ENCODE measurements around the gene STK33. TPM values are rescaled to one million over a fixed set of nuclear protein-coding genes. Genes with fewer than 3 reads are reported as not detected.

STK33 gene
- total and polyA plus RNA-seq, 4 donors = 0.10 to 3.8 (median 1.6) TPM

- no peaks in the 10 kb centered on the region for H3K36me3 ChIP-seq (ENCODE audit: control insufficient read depth in 1 of 2, insufficient read depth in 2 of 2, low read length in 1 of 2)
- no peak overlapping the region for H3K4me3 ChIP-seq (ENCODE audit: low read length in 2 of 2)
- DNase-seq = no peak
- no peak overlapping the region for H3K27ac ChIP-seq (ENCODE audit: low read depth in 1 of 2, low read length in 2 of 2)
- ATAC-seq (ENCODE audit: low FRiP score) = no peak
- no peaks in the 10 kb centered on the region for H3K4me1 ChIP-seq (ENCODE audit: control insufficient read depth in 1 of 2, insufficient read depth in 2 of 2, low read length in 2 of 2)
- intact Hi-C loops (cut with DNase I) = no loop called here
- no peaks in the 10 kb centered on the region for H3K9me3 ChIP-seq (ENCODE audit: control insufficient read depth, low read length)
- peaks cover 0 to 1% of the 10 kb centered on the region in 2 donors for H3K27me3 ChIP-seq (ENCODE audit: control insufficient read depth in 1 of 2, insufficient read depth in 2 of 2, low read length in 1 of 2)
These were observed 2.5 kb upstream of the STK33 start for GRCh38 chr11:8596504-8597046.

DNA sequence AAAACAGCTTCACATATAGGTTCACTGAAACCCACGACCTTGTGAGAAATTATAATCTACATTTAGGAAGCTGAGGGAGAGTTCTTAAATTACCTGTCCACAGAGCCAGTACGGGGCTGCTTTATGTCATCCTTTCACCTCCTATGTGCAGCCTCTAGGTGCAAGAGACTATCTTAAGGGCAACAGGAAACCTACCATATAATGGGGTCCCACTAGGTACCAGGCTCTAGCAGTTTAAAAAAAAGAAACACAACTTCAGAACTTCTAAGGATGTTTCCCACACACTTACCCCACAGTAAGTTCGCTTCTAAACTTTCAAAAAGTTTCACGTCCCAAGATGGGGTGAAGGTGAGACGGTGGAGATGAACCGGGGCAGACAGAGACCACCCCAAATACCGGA, 573 bp downstream of the STK33 start:
- 19 to 28% methylated on average over 7 of the region's 7 CpGs for WGBS, 2 donors
- Histone ChIP-seq H3K27me3 (ENCODE audit: control insufficient read depth in 1 of 2, insufficient read depth in 2 of 2, low read length in 1 of 2) (peaks cover 0 to 1% of the 10 kb centered on the region in 2 donors), H3K36me3 (ENCODE audit: control insufficient read depth in 1 of 2, insufficient read depth in 2 of 2, low read length in 1 of 2) (no peaks in the 10 kb centered on the region), H3K4me3 (ENCODE audit: low read length in 2 of 2) (peak overlapping the region in 1 of 2 donors; percentile 27), H3K9me3 (ENCODE audit: control insufficient read depth, low read length) (no peaks in the 10 kb centered on the region), H3K27ac (ENCODE audit: low read depth in 1 of 2, low read length in 2 of 2) (no peak overlapping the region), H3K4me1 (ENCODE audit: control insufficient read depth in 1 of 2, insufficient read depth in 2 of 2, low read length in 2 of 2) (no peaks in the 10 kb centered on the region)
- intact Hi-C loops (cut with DNase I) = no loop called here
- ATAC-seq (ENCODE audit: low FRiP score) (no peak), DNase-seq (no peak)

DNA sequence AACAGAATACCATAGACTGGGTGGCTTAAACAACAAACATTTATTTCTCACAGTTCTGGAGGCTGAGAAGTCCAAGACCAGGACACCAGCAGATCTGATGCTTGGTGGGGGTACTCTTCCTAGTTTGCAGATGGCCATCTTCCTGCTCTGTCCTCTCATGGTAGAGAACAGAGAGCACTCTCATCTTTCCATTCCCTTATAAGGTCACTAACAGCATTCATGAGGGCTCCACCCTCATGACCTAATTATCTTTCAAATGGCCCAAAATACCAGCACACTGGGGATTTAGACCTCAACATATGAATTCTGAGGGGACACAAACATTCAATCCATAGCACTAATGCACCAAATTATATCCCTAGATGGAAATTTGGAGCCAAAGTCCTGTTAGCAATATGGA, 6.1 kb downstream of the STK33 start:
- H3K36me3 ChIP-seq (ENCODE audit: control insufficient read depth in 1 of 2, insufficient read depth in 2 of 2, low read length in 1 of 2) = no peaks in the 10 kb centered on the region
- no peak overlapping the region for H3K4me3 ChIP-seq (ENCODE audit: low read length in 2 of 2)
- no peak for ATAC-seq (ENCODE audit: low FRiP score)
- no peaks in the 10 kb centered on the region for H3K4me1 ChIP-seq (ENCODE audit: control insufficient read depth in 1 of 2, insufficient read depth in 2 of 2, low read length in 2 of 2)
- no peaks in the 10 kb centered on the region for H3K9me3 ChIP-seq (ENCODE audit: control insufficient read depth, low read length)
- DNase-seq = no peak
- intact Hi-C loops (cut with DNase I) = no loop called here
- no peaks in the 10 kb centered on the region for H3K27me3 ChIP-seq (ENCODE audit: control insufficient read depth in 1 of 2, insufficient read depth in 2 of 2, low read length in 1 of 2)
- H3K27ac ChIP-seq (ENCODE audit: low read depth in 1 of 2, low read length in 2 of 2) = no peak overlapping the region

GRCh38 chr11:8586805-8587204, 7.2 kb downstream of the STK33 start:
- intact Hi-C loops (cut with DNase I) = no loop called here
- Histone ChIP-seq H3K27me3 (ENCODE audit: control insufficient read depth in 1 of 2, insufficient read depth in 2 of 2, low read length in 1 of 2) (no peaks in the 10 kb centered on the region), H3K9me3 (ENCODE audit: control insufficient read depth, low read length) (no peaks in the 10 kb centered on the region), H3K36me3 (ENCODE audit: control insufficient read depth in 1 of 2, insufficient read depth in 2 of 2, low read length in 1 of 2) (no peaks in the 10 kb centered on the region), H3K4me1 (ENCODE audit: control insufficient read depth in 1 of 2, insufficient read depth in 2 of 2, low read length in 2 of 2) (no peaks in the 10 kb centered on the region), H3K27ac (ENCODE audit: low read depth in 1 of 2, low read length in 2 of 2) (no peak overlapping the region), H3K4me3 (ENCODE audit: low read length in 2 of 2) (no peak overlapping the region)
- no peak for ATAC-seq (ENCODE audit: low FRiP score)
- no peak for DNase-seq
- 90 to 92% methylated on average over 2 of the region's 2 CpGs for WGBS, 2 donors

DNA sequence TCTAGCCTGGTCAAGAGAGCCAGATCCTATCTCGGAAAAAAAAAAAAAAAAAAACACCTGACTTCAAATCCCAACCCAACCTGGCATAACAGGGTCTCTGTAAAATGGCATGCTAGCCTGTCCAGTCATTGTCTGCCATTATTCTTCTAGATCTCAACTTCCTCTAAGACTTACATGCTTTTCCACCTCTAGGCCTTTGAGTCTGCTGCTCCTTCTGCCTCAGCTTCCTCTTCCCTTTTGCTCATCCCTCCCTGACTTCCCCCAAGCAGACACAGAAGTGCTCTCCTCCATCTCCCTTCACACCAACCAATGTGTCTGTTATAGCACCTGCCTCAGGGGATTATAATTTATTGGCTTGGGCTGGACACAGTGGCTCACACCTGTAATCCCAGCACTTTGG, 7.8 kb downstream of the STK33 start:
- Histone ChIP-seq H3K4me3 (ENCODE audit: low read length in 2 of 2) (no peak overlapping the region), H3K36me3 (ENCODE audit: control insufficient read depth in 1 of 2, insufficient read depth in 2 of 2, low read length in 1 of 2) (no peaks in the 10 kb centered on the region), H3K4me1 (ENCODE audit: control insufficient read depth in 1 of 2, insufficient read depth in 2 of 2, low read length in 2 of 2) (no peaks in the 10 kb centered on the region), H3K9me3 (ENCODE audit: control insufficient read depth, low read length) (no peaks in the 10 kb centered on the region), H3K27me3 (ENCODE audit: control insufficient read depth in 1 of 2, insufficient read depth in 2 of 2, low read length in 1 of 2) (no peaks in the 10 kb centered on the region), H3K27ac (ENCODE audit: low read depth in 1 of 2, low read length in 2 of 2) (no peak overlapping the region)
- intact Hi-C loops (cut with DNase I) = no loop called here
- DNase-seq (no peak), ATAC-seq (ENCODE audit: low FRiP score) (no peak)
- 78 to 93% methylated on average over 1 of the region's 1 CpG for WGBS, 2 donors

DNA sequence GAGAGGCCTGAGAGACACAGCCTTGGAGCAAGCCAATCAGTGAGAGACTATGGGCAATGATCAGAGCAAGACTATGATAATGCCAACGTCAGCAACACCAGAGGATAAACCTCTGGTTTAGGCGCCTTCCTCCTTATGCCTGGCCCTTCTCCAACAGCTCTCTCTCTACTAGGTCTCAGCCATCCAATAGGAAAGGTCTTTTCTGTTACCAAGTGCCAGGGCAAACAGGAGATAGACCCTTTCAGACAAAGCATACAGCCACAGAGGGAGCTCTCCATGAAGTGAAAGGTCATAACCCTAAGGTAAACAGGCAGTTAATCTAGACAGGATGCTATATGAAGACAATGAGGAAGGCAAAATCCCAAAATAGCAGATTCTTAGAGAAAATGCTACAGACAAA, 9.5 kb downstream of the STK33 start:
- H3K4me1 ChIP-seq (ENCODE audit: control insufficient read depth in 1 of 2, insufficient read depth in 2 of 2, low read length in 2 of 2) = no peaks in the 10 kb centered on the region
- H3K36me3 ChIP-seq (ENCODE audit: control insufficient read depth in 1 of 2, insufficient read depth in 2 of 2, low read length in 1 of 2) = no peaks in the 10 kb centered on the region
- DNase-seq (no peak), ATAC-seq (ENCODE audit: low FRiP score) (no peak)
- H3K27me3 ChIP-seq (ENCODE audit: control insufficient read depth in 1 of 2, insufficient read depth in 2 of 2, low read length in 1 of 2) = no peaks in the 10 kb centered on the region
- intact Hi-C loops (cut with DNase I) = no loop called here
- 54 to 57% methylated on average over 2 of the region's 2 CpGs for WGBS, 2 donors
- no peak overlapping the region for H3K4me3 ChIP-seq (ENCODE audit: low read length in 2 of 2)
- H3K27ac ChIP-seq (ENCODE audit: low read depth in 1 of 2, low read length in 2 of 2) = no peak overlapping the region
- no peaks in the 10 kb centered on the region for H3K9me3 ChIP-seq (ENCODE audit: control insufficient read depth, low read length)

GRCh38 chr11:8584082-8584481, 9.9 kb downstream of the STK33 start:
- WGBS, 2 donors = 12 to 25% methylated on average over 1 of the region's 1 CpG
- DNase-seq (no peak), ATAC-seq (ENCODE audit: low FRiP score) (no peak)
- Histone ChIP-seq H3K27me3 (ENCODE audit: control insufficient read depth in 1 of 2, insufficient read depth in 2 of 2, low read length in 1 of 2) (no peaks in the 10 kb centered on the region), H3K9me3 (ENCODE audit: control insufficient read depth, low read length) (no peaks in the 10 kb centered on the region), H3K27ac (ENCODE audit: low read depth in 1 of 2, low read length in 2 of 2) (no peak overlapping the region), H3K4me1 (ENCODE audit: control insufficient read depth in 1 of 2, insufficient read depth in 2 of 2, low read length in 2 of 2) (no peaks in the 10 kb centered on the region), H3K36me3 (ENCODE audit: control insufficient read depth in 1 of 2, insufficient read depth in 2 of 2, low read length in 1 of 2) (no peaks in the 10 kb centered on the region), H3K4me3 (ENCODE audit: low read length in 2 of 2) (no peak overlapping the region)
- intact Hi-C loops (cut with DNase I) = no loop called here

GRCh38 chr11:8581300-8581699, 12.7 kb downstream of the STK33 start:
- no peak for ATAC-seq (ENCODE audit: low FRiP score)
- no peak overlapping the region for H3K27ac ChIP-seq (ENCODE audit: low read depth in 1 of 2, low read length in 2 of 2)
- no peaks in the 10 kb centered on the region for H3K36me3 ChIP-seq (ENCODE audit: control insufficient read depth in 1 of 2, insufficient read depth in 2 of 2, low read length in 1 of 2)
- 95 to 96% methylated on average over 3 of the region's 3 CpGs for WGBS, 2 donors
- DNase-seq = no peak
- intact Hi-C loops (cut with DNase I) = no loop called here
- no peak overlapping the region for H3K4me3 ChIP-seq (ENCODE audit: low read length in 2 of 2)
- no peaks in the 10 kb centered on the region for H3K27me3 ChIP-seq (ENCODE audit: control insufficient read depth in 1 of 2, insufficient read depth in 2 of 2, low read length in 1 of 2)
- H3K9me3 ChIP-seq (ENCODE audit: control insufficient read depth, low read length) = no peaks in the 10 kb centered on the region
- no peaks in the 10 kb centered on the region for H3K4me1 ChIP-seq (ENCODE audit: control insufficient read depth in 1 of 2, insufficient read depth in 2 of 2, low read length in 2 of 2)

GRCh38 chr11:8577791-8578581, 16.0 kb downstream of the STK33 start:
- no peaks in the 10 kb centered on the region for H3K36me3 ChIP-seq (ENCODE audit: control insufficient read depth in 1 of 2, insufficient read depth in 2 of 2, low read length in 1 of 2)
- no peak for ATAC-seq (ENCODE audit: low FRiP score)
- H3K27me3 ChIP-seq (ENCODE audit: control insufficient read depth in 1 of 2, insufficient read depth in 2 of 2, low read length in 1 of 2) = no peaks in the 10 kb centered on the region
- WGBS, 2 donors = 96 to 99% methylated on average over 2 of the region's 2 CpGs
- intact Hi-C loops (cut with DNase I) = no loop called here
- no peaks in the 10 kb centered on the region for H3K9me3 ChIP-seq (ENCODE audit: control insufficient read depth, low read length)
- no peak for DNase-seq
- H3K4me1 ChIP-seq (ENCODE audit: control insufficient read depth in 1 of 2, insufficient read depth in 2 of 2, low read length in 2 of 2) = no peaks in the 10 kb centered on the region
- H3K4me3 ChIP-seq (ENCODE audit: low read length in 2 of 2) = no peak overlapping the region
- H3K27ac ChIP-seq (ENCODE audit: low read depth in 1 of 2, low read length in 2 of 2) = no peak overlapping the region

All from aorta (tissue), 5 donors.